ENCODE results near the gene STPG2.

STPG2 gene

DNA sequence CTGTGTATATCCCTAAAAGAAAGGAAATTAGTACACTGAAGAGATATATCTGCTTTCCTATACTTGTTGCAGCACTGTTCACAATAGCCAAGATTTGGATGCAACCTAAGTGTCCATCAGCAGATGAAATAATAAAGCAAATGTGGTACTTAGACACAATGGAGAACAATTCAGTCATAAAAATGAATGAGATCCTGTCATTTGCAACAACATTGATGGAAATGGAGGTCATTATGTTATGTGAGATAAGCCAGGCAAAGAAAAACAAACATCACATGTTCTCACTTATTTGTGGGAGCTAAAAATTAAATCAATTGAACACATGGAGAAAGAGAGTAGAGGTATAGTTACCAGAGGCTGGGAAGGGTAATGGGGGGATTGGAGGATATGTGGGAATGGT lies 611.9 kb downstream of the STPG2 start:
- TF ChIP-seq CTCF (IDR thresholded peaks at IDR 0.05; ENCODE audit: borderline replicate concordance, insufficient read depth, low read depth, low read length): no peak

GRCh38 chr4:97530676-97531075 lies 612.6 kb downstream of the STPG2 start:
- TF ChIP-seq CTCF (IDR thresholded peaks at IDR 0.05; ENCODE audit: borderline replicate concordance, insufficient read depth, low read depth, low read length): no peak
- H3K4me3 ChIP-seq (ENCODE audit: low read depth, low read length): no peak overlapping the region

More for the DNA sequence above, 611.9 kb downstream of the STPG2 start:
- H3K4me3 ChIP-seq (ENCODE audit: low read depth, low read length): no peak overlapping the region

DNA sequence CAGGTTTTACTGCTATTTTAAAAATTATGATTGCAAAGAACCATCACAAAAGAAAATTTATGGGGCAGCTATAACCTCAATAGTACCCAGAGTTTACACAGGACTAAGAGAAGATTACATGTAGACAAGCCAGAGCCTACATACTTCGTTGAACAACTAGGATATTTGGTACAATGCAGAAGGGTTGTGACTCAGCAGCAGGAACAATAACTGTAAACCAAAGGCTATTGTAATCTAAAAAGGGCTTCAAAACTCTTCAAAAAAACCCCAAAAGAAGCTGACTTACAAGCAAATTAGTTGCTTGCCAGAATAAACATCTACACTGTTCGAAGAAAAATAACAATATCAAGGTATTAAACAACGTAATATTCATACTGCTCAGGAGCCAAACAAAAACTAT lies 618.0 kb downstream of the STPG2 start:
- H3K4me3 ChIP-seq (ENCODE audit: low read depth, low read length): no peak overlapping the region
- TF ChIP-seq CTCF (IDR thresholded peaks at IDR 0.05; ENCODE audit: borderline replicate concordance, insufficient read depth, low read depth, low read length): no peak

DNA sequence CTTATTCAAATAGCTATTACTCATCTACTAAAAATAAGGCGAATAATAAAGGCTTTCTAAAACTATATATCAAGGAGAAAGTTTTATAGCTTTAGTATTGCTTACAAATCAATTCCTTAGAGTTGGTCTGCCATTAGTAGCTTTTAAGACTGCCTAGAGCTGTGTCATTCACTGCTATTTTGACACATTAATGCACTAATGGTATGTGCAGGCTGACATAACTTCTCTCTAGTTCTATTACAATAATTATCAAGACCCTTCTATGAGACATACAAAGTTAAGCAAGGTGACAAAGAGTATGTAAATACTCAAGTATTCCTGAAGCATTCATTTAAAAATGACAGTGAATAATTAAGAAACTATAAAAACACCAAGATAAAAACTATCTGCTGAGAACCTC lies 625.3 kb downstream of the STPG2 start:
- TF ChIP-seq CTCF (IDR thresholded peaks at IDR 0.05; ENCODE audit: borderline replicate concordance, insufficient read depth, low read depth, low read length): no peak
- no peak overlapping the region for H3K4me3 ChIP-seq (ENCODE audit: low read depth, low read length)

DNA sequence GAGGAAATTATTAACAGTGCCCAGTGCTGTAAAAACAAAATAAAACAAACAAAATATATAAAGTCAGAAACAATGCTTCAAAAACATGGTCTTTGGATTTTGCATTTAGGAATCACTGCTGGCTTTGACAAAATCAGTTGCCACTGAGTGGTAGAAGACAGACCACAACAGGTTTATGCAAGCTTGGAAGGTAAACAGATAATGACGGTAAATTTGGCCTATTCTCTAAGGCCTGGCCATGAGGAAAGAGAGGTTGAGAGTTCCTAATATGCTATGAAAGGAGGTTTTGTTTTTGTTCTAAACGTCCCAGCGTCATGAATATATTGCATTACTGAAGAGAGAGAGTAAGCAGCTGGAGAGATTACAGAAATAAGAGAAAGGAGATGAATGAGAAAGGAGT lies 629.4 kb downstream of the STPG2 start:
- TF ChIP-seq CTCF (IDR thresholded peaks at IDR 0.05; ENCODE audit: borderline replicate concordance, insufficient read depth, low read depth, low read length): no peak
- H3K4me3 ChIP-seq (ENCODE audit: low read depth, low read length): no peak overlapping the region
